ENCODE measurements around the gene DGKB.

- TF ChIP-seq RXRA (IDR thresholded peaks at IDR 0.05; ENCODE audit: borderline replicate concordance, low read depth) (no peak), MAX (IDR thresholded peaks at IDR 0.05; ENCODE audit: low read depth) (no peak)
Observed at GRCh38 chr7:14449291-14449690, 453.3 kb downstream of the DGKB start.

All from SK-N-SH (cell line).